ENCODE results near the gene NOL4L. TPM values are rescaled to one million over a fixed set of nuclear protein-coding genes. Genes with fewer than 3 reads are reported as not detected.

Gene NOL4L
- total RNA-seq, 1 donor from 2014 or later, result 19.7 TPM

- ATAC-seq (no peak), DNase-seq (no peak)
- Histone ChIP-seq H3K27me3 (peaks cover 9% of the 10 kb centered on the region), H3K36me3 (no peaks in the 10 kb centered on the region), H3K9me3 (no peaks in the 10 kb centered on the region), H3K4me1 (no peaks in the 10 kb centered on the region), H3K4me3 (no peak overlapping the region), H3K27ac (no peak overlapping the region)
- intact Hi-C loops (cut with DNase I), result no loop called here
- no peak for TF ChIP-seq CTCF (IDR thresholded peaks at IDR 0.05)
Observed at GRCh38 chr20:32553618-32554017, 31.5 kb downstream of the NOL4L start.

GRCh38 chr20:32551693-32552092 is 33.4 kb downstream of the NOL4L start:
- Histone ChIP-seq H3K27me3 (no peaks in the 10 kb centered on the region), H3K36me3 (no peaks in the 10 kb centered on the region), H3K9me3 (no peaks in the 10 kb centered on the region), H3K27ac (no peak overlapping the region), H3K4me1 (no peaks in the 10 kb centered on the region), H3K4me3 (no peak overlapping the region)
- no peak for TF ChIP-seq CTCF (IDR thresholded peaks at IDR 0.05)
- DNase-seq (no peak), ATAC-seq (no peak)
- intact Hi-C loops (cut with DNase I), result no loop called here

- TF ChIP-seq CTCF (IDR thresholded peaks at IDR 0.05), result no peak
Observed at GRCh38 chr20:32549842-32550241, 35.3 kb downstream of the NOL4L start.

GRCh38 chr20:32547753-32548034 is 37.4 kb downstream of the NOL4L start:
- Histone ChIP-seq H3K27ac (no peak overlapping the region), H3K4me3 (no peak overlapping the region), H3K9me3 (no peaks in the 10 kb centered on the region), H3K4me1 (no peaks in the 10 kb centered on the region), H3K27me3 (no peaks in the 10 kb centered on the region), H3K36me3 (no peaks in the 10 kb centered on the region)
- TF ChIP-seq CTCF (IDR thresholded peaks at IDR 0.05), result no peak
- DNase-seq, result no peak
- intact Hi-C loops (cut with DNase I), result no loop called here
- ATAC-seq, result no peak

More at GRCh38 chr20:32549842-32550241, 35.3 kb downstream of the NOL4L start:
- Histone ChIP-seq H3K4me3 (no peak overlapping the region), H3K9me3 (no peaks in the 10 kb centered on the region), H3K27ac (no peak overlapping the region), H3K27me3 (no peaks in the 10 kb centered on the region), H3K36me3 (no peaks in the 10 kb centered on the region), H3K4me1 (no peaks in the 10 kb centered on the region)
- ATAC-seq (no peak), DNase-seq (no peak)
- intact Hi-C loops (cut with DNase I), result no loop called here

- Histone ChIP-seq H3K4me3 (no peak overlapping the region), H3K4me1 (no peaks in the 10 kb centered on the region), H3K27ac (no peak overlapping the region), H3K9me3 (no peaks in the 10 kb centered on the region), H3K27me3 (no peaks in the 10 kb centered on the region), H3K36me3 (no peaks in the 10 kb centered on the region)
- TF ChIP-seq CTCF (IDR thresholded peaks at IDR 0.05), result no peak
- intact Hi-C loops (cut with DNase I), result no loop called here
- no peak for DNase-seq
- no peak for ATAC-seq
Observed at GRCh38 chr20:32546918-32547752, 38.0 kb downstream of the NOL4L start.
